AG04449 (cell line): ENCODE measurements around the gene ART5.

Experiments
- CTCF ChIA-PET: fragments of 350-600 bp; formaldehyde crosslinking; extraction: SDS; loops from one replicate; lab custom pipeline; 2021; ENCODE audit warnings: antibody characterized with exemption; lab: Yijun Ruan, JAX
- POLR2A ChIA-PET: fragments of 400-600, 350-600 bp; formaldehyde crosslinking; extraction: SDS; loops from one replicate; lab custom pipeline; 2020; ENCODE audit warnings: antibody characterized with exemption, inconsistent platforms; lab: Yijun Ruan, JAX
- DNase-seq: peaks from one replicate; pipeline ENCODE4 v3.0.0-alpha.2; 2010; ENCODE audit warnings: low read depth, low spot score
- H3K4me3 ChIP-seq: 2 replicates; pipeline ENCODE4 v1.5.1; 2011; ENCODE audit warnings: low read depth, mild to moderate bottlenecking, control low read depth, low read length
- TF ChIP-seq, protein P1 (sequence below): IDR thresholded peaks from one replicate; pipeline ENCODE4 v1.5.1; 2011; ENCODE audit warnings: mild to moderate bottlenecking, moderate library complexity, low read length, control low read depth, inconsistent platforms; ENCODE audit not compliant: insufficient read depth; ENCODE audit errors: missing control alignments

Gene ART5

DNA sequence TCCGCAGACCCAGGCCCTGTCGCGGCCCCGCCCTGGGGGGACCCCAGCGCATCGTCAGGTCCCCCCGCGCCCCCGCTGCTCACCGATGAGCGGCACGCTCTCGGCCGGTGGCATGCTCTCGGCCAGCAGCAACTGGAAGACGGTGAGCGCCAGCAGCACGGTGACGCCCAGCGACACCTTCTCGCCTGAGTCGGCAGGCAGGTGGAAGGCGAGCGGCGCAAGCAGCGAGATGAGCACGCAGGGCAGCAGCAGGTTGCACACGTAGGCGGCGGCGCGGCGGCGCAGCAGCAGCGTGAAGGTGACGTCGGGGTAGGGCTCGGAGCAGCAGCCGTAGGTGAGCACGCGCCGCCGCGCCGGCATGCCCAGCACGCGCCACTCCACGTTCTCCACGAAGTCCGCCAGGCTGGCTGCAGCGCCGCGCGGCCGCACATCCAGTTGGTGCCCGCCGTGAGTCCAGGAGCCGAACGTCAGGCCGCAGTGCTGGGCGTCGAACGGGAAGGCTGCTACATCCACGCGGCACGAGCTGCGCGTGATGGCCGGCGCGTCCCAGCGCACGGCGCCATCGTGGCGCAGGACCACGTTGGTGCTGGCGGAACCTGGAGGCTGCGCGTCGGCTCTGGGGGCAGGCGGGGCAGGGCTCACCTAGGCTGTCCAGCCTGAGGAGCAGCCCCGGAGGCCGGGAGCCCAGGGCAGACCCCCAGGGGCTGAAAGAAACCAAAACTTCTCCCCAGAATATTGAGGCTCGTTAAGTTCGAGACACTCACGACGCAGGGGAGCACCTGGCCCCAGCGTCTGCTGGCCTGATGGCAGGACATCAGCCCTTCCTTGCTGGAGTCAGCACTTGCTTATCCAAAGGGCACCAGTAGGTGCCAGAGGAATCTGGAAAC is 25.6 kb upstream of the ART5 start:
- CTCF ChIA-PET, result interaction anchor here (0.7 kb wide), 1 partner anchor 10 kb away, joined by 3 read pairs; no protein-coding TSS in a partner anchor
- no peak for DNase-seq
- TF ChIP-seq, protein P1, sequence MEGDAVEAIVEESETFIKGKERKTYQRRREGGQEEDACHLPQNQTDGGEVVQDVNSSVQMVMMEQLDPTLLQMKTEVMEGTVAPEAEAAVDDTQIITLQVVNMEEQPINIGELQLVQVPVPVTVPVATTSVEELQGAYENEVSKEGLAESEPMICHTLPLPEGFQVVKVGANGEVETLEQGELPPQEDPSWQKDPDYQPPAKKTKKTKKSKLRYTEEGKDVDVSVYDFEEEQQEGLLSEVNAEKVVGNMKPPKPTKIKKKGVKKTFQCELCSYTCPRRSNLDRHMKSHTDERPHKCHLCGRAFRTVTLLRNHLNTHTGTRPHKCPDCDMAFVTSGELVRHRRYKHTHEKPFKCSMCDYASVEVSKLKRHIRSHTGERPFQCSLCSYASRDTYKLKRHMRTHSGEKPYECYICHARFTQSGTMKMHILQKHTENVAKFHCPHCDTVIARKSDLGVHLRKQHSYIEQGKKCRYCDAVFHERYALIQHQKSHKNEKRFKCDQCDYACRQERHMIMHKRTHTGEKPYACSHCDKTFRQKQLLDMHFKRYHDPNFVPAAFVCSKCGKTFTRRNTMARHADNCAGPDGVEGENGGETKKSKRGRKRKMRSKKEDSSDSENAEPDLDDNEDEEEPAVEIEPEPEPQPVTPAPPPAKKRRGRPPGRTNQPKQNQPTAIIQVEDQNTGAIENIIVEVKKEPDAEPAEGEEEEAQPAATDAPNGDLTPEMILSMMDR, result no peak
- POLR2A ChIA-PET, result no interaction called here
- H3K4me3 ChIP-seq, result no peak overlapping the region

DNA sequence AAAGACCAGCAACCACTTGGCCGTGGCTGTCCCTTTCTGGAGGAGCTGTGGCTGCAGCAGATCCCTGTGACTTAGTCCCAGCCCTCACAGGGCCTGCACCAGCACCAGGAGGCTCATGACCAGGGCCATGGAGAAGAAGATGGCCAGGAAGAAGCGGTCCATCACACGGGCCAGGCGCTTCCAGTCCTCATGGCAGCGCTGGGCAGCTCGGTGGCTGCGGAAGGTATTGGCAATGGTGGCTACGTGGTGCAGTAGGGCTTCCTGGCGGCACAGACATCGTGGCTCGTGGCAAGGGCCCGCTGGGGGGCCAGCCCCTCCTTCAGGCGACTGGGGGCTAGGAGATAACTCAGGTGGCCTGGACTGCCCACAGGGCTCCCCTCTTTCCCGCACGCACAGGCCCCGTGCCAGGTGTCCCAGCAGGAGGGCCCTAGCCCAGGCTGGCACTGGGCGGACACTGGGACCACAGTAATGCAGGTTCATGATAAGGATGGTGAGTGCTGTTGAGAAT is 24.3 kb upstream of the ART5 start:
- DNase-seq, result no peak
- no peak overlapping the region for H3K4me3 ChIP-seq
- POLR2A ChIA-PET, result no interaction called here
- CTCF ChIA-PET, result interaction anchor here (0.7 kb wide), 1 partner anchor 11 kb away, joined by 3 read pairs; no protein-coding TSS in a partner anchor
- TF ChIP-seq, protein P1, result no peak

DNA sequence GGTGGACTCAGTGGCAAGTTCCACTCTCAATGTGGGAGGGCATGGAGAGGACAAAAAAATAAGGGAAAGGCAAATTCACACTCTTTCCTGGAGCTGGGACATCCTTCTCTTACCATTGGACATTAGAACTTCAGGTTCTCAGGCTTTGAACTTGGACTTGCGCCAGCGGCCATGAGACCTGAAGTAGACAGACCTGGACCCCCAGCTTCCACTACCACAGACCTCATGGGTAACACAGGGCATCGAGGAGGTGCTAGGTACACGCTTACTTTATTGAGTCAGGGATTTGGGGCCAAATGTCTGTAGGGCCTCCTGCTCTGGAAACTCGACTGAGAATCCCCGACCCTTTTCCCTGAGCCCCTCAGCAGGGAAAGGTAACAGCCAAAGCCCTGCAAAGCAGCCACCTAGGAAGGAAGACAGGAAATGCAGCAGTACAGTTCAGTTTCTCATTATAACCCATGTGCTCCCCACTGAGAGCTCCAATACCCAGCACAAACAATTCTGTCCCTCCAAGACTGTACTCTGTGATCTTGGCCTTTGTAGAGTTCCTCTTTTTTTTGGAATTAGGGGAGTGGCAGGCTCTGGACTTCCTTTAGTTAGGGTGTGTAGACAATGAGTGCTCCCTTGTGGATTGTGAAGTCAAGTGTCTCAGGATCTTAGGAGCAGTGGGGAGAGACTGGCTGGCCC is 23.7 kb upstream of the ART5 start:
- TF ChIP-seq, protein P1, result no peak
- DNase-seq, result no peak
- H3K4me3 ChIP-seq, result no peak overlapping the region
- POLR2A ChIA-PET, result no interaction called here
- CTCF ChIA-PET, result no interaction called here

DNA sequence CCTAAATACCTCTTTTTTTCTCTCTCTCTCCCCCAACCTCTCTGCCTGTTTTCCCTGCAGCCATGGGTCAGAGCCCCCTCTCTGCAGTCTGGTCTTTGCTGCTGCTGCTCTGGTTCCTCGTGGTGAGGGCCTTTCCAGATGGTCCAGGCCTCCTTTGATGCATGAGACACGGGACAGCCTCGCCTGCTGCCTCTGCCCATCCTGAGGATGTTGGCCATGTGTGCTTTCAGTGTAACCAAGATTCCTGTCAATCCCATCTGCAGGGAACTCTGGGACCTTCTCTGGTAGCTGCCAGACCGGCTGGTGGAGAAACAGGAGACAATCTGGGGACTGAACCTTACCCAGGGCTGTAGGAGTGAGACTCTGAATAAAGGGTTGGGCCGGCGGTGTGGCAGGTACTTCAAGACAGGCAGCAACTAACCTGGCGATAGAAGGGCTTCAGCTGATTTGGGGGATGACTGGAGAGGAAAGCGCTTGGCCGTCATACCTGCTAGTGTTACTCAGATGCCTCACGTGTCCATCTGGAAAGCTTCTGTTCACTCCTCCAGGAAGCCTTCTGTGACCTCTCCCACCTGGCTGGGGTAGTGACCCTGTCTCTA is 22.3 kb upstream of the ART5 start:
- ChIA-PET CTCF (interaction anchor here (1.0 kb wide), 1 partner anchor 54 kb away, joined by 3 read pairs; no protein-coding TSS in a partner anchor), POLR2A (no interaction called here)
- DNase-seq, result no peak
- H3K4me3 ChIP-seq, result no peak overlapping the region
- TF ChIP-seq, protein P1, result no peak

DNA sequence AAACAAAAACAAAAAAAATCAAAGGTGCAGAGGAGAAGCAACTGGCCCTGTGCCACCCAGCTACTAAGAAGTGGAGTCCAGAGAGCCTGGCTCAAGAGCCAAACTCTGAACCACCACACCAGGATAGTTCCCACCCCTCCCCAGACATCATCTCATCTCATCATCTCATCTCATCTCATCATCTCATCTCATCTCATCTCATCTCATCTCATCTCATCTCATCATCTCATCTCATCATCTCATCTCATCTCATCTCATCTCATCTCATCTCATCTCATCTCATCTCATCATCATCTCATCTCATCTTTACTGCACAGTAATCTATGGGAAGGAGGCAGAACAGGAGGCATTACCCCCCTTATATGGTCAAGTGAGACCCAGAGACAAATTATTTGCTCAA is 21.1 kb upstream of the ART5 start:
- no peak overlapping the region for H3K4me3 ChIP-seq
- ChIA-PET POLR2A (no interaction called here), CTCF (no interaction called here)
- TF ChIP-seq, protein P1, result no peak
- no peak for DNase-seq
